Activated T-helper 17 cell treated with anti-CD3 and anti-CD28 coated beads, Interleukin-2, amount 50 U/mL, for 72 hours (primary cell): Measurements from ENCODE around the gene PLCH1. TPM values are rescaled to one million over a fixed set of nuclear protein-coding genes. Genes with fewer than 3 reads are reported as not detected.

Experiments used
- ATAC-seq: fragments of 150-1000 bp; cut with Tn5 transposase; replicated peaks from 2 replicates; pipeline ENCODE4 v1.10.0; 2021; ENCODE audit warnings: mild to moderate bottlenecking, moderate library complexity
- H3K27ac Mint-ChIP-seq: one replicate; pipeline ENCODE4 v1.8.0; 2022; ENCODE audit warnings: mixed read lengths
- H3K27me3 Mint-ChIP-seq: one replicate; pipeline ENCODE4 v1.8.0; 2022; ENCODE audit warnings: mixed read lengths
- H3K36me3 Mint-ChIP-seq: one replicate; pipeline ENCODE4 v1.8.0; 2022; ENCODE audit warnings: low read depth, mild to moderate bottlenecking, mixed read lengths
- H3K4me1 Mint-ChIP-seq: one replicate; pipeline ENCODE4 v1.8.0; 2022; ENCODE audit warnings: mixed read lengths
- H3K4me3 Mint-ChIP-seq: one replicate; pipeline ENCODE4 v1.8.0; 2022; ENCODE audit warnings: mild to moderate bottlenecking, mixed read lengths
- H3K9me3 Mint-ChIP-seq: one replicate; pipeline ENCODE4 v1.8.0; 2022; ENCODE audit warnings: mixed read lengths
- total RNA-seq, 2 donors: library from RNA; stranded (reverse); gene quantifications; one replicate each; pipeline ENCODE4 v1.2.3, GENCODE V29; 2022

The PLCH1 gene
- total RNA-seq, 2 donors from 2014 or later = 0.24 TPM; not detected in 1

GRCh38 chr3:155360281-155360680 lies 384.6 kb downstream of the PLCH1 start:
- no peak for ATAC-seq
- Mint-ChIP-seq H3K4me1 (no peaks in the 10 kb centered on the region), H3K36me3 (no peaks in the 10 kb centered on the region), H3K27me3 (peaks cover 5% of the 10 kb centered on the region), H3K4me3 (no peak overlapping the region), H3K27ac (no peak overlapping the region), H3K9me3 (peaks cover 4% of the 10 kb centered on the region)

- Mint-ChIP-seq H3K36me3 (no peaks in the 10 kb centered on the region), H3K27ac (no peak overlapping the region), H3K9me3 (no peaks in the 10 kb centered on the region), H3K4me1 (no peaks in the 10 kb centered on the region), H3K27me3 (peaks cover 8% of the 10 kb centered on the region), H3K4me3 (no peak overlapping the region)
- no peak for ATAC-seq
Measured at GRCh38 chr3:155356594-155357370, 388.1 kb downstream of the PLCH1 start.

- no peak overlapping the region for H3K4me3 Mint-ChIP-seq
- H3K36me3 Mint-ChIP-seq = no peaks in the 10 kb centered on the region
- no peaks in the 10 kb centered on the region for H3K4me1 Mint-ChIP-seq
- no peak for ATAC-seq
- H3K27me3 Mint-ChIP-seq = peaks cover 8% of the 10 kb centered on the region
- no peak overlapping the region for H3K27ac Mint-ChIP-seq
- H3K9me3 Mint-ChIP-seq = no peaks in the 10 kb centered on the region
Measured at GRCh38 chr3:155354658-155355057, 390.2 kb downstream of the PLCH1 start.

GRCh38 chr3:155352900-155353490 lies 391.9 kb downstream of the PLCH1 start:
- H3K27me3 Mint-ChIP-seq = peaks cover 8% of the 10 kb centered on the region
- no peak overlapping the region for H3K27ac Mint-ChIP-seq
- ATAC-seq = no peak
- no peaks in the 10 kb centered on the region for H3K4me1 Mint-ChIP-seq
- no peak overlapping the region for H3K4me3 Mint-ChIP-seq
- H3K9me3 Mint-ChIP-seq = no peaks in the 10 kb centered on the region
- H3K36me3 Mint-ChIP-seq = no peaks in the 10 kb centered on the region

- no peak for ATAC-seq
- Mint-ChIP-seq H3K27me3 (peaks cover 4% of the 10 kb centered on the region), H3K27ac (no peak overlapping the region), H3K9me3 (no peaks in the 10 kb centered on the region), H3K4me1 (no peaks in the 10 kb centered on the region), H3K4me3 (no peak overlapping the region), H3K36me3 (no peaks in the 10 kb centered on the region)
Measured at GRCh38 chr3:155350571-155350970, 394.3 kb downstream of the PLCH1 start.

- no peaks in the 10 kb centered on the region for H3K9me3 Mint-ChIP-seq
- H3K27me3 Mint-ChIP-seq = no peaks in the 10 kb centered on the region
- no peak overlapping the region for H3K4me3 Mint-ChIP-seq
- peak; percentile 9 for ATAC-seq
- no peaks in the 10 kb centered on the region for H3K4me1 Mint-ChIP-seq
- H3K36me3 Mint-ChIP-seq = no peaks in the 10 kb centered on the region
- H3K27ac Mint-ChIP-seq = no peak overlapping the region
Measured at GRCh38 chr3:155347901-155348300, 397.0 kb downstream of the PLCH1 start.

GRCh38 chr3:155342344-155342743 lies 402.5 kb downstream of the PLCH1 start:
- no peak for ATAC-seq
- no peaks in the 10 kb centered on the region for H3K36me3 Mint-ChIP-seq
- H3K27ac Mint-ChIP-seq = no peak overlapping the region
- H3K4me1 Mint-ChIP-seq = no peaks in the 10 kb centered on the region
- peaks cover 5% of the 10 kb centered on the region for H3K27me3 Mint-ChIP-seq
- no peaks in the 10 kb centered on the region for H3K9me3 Mint-ChIP-seq
- H3K4me3 Mint-ChIP-seq = no peak overlapping the region

- Mint-ChIP-seq H3K36me3 (no peaks in the 10 kb centered on the region), H3K27ac (no peak overlapping the region), H3K4me3 (no peak overlapping the region), H3K4me1 (no peaks in the 10 kb centered on the region), H3K9me3 (no peaks in the 10 kb centered on the region), H3K27me3 (peaks cover 5% of the 10 kb centered on the region)
- ATAC-seq = no peak
Measured at GRCh38 chr3:155339052-155339451, 405.8 kb downstream of the PLCH1 start.

- Mint-ChIP-seq H3K4me3 (no peak overlapping the region), H3K27ac (no peak overlapping the region), H3K36me3 (no peaks in the 10 kb centered on the region), H3K27me3 (peaks cover 3% of the 10 kb centered on the region), H3K9me3 (no peaks in the 10 kb centered on the region), H3K4me1 (no peaks in the 10 kb centered on the region)
- no peak for ATAC-seq
Measured at GRCh38 chr3:155335724-155336354, 409.0 kb downstream of the PLCH1 start.

- no peak overlapping the region for H3K27ac Mint-ChIP-seq
- no peak overlapping the region for H3K4me3 Mint-ChIP-seq
- no peaks in the 10 kb centered on the region for H3K27me3 Mint-ChIP-seq
- no peaks in the 10 kb centered on the region for H3K4me1 Mint-ChIP-seq
- H3K9me3 Mint-ChIP-seq = no peaks in the 10 kb centered on the region
- peak; percentile 69 for ATAC-seq
- no peaks in the 10 kb centered on the region for H3K36me3 Mint-ChIP-seq
Measured at GRCh38 chr3:155334914-155335723, 409.8 kb downstream of the PLCH1 start.

GRCh38 chr3:155334215-155334913 lies 410.5 kb downstream of the PLCH1 start:
- H3K9me3 Mint-ChIP-seq = no peaks in the 10 kb centered on the region
- no peaks in the 10 kb centered on the region for H3K4me1 Mint-ChIP-seq
- H3K27ac Mint-ChIP-seq = no peak overlapping the region

GRCh38 chr3:155332716-155333115 lies 412.2 kb downstream of the PLCH1 start:
- Mint-ChIP-seq H3K36me3 (no peaks in the 10 kb centered on the region), H3K4me1 (no peaks in the 10 kb centered on the region), H3K27me3 (no peaks in the 10 kb centered on the region), H3K9me3 (no peaks in the 10 kb centered on the region), H3K4me3 (no peak overlapping the region), H3K27ac (no peak overlapping the region)
- no peak for ATAC-seq

More at GRCh38 chr3:155334215-155334913, 410.5 kb downstream of the PLCH1 start:
- no peak for ATAC-seq
- Mint-ChIP-seq H3K36me3 (no peaks in the 10 kb centered on the region), H3K27me3 (no peaks in the 10 kb centered on the region), H3K4me3 (no peak overlapping the region)

- H3K36me3 Mint-ChIP-seq = no peaks in the 10 kb centered on the region
- H3K9me3 Mint-ChIP-seq = no peaks in the 10 kb centered on the region
- ATAC-seq = no peak
- H3K27ac Mint-ChIP-seq = no peak overlapping the region
- no peak overlapping the region for H3K4me3 Mint-ChIP-seq
- H3K27me3 Mint-ChIP-seq = no peaks in the 10 kb centered on the region
- H3K4me1 Mint-ChIP-seq = no peaks in the 10 kb centered on the region
Measured at GRCh38 chr3:155331078-155331477, 413.8 kb downstream of the PLCH1 start.

- Mint-ChIP-seq H3K36me3 (no peaks in the 10 kb centered on the region), H3K4me3 (no peak overlapping the region), H3K9me3 (no peaks in the 10 kb centered on the region), H3K4me1 (no peaks in the 10 kb centered on the region), H3K27ac (no peak overlapping the region), H3K27me3 (peaks cover 3% of the 10 kb centered on the region)
- no peak for ATAC-seq
Measured at GRCh38 chr3:155330370-155330769, 414.5 kb downstream of the PLCH1 start.
